Stomach (tissue), 9 donors: ENCODE results near the gene ZNF474. TPM values are rescaled to one million over a fixed set of nuclear protein-coding genes. Genes with fewer than 3 reads are reported as not detected.

Source experiments
- DNase-seq, 2 donors: peaks; one replicate each; pipeline versions ENCODE4 v3.0.0 to v3.0.0-alpha.2; 2013 to 2019
- H3K27ac ChIP-seq, 5 donors: fragments of 200-600 bp in 4 of 5; sonication (generic) in 4 of 5; one replicate each; pipeline ENCODE4 v1.5.1; 2013 to 2019; ENCODE audit warnings: mild to moderate bottlenecking in 1 of 5, moderate library complexity in 1 of 5
- H3K27me3 ChIP-seq, 3 donors: fragments of 200-600 bp; sonication (generic); one replicate each; pipeline ENCODE4 v1.5.1; 2017 to 2019; ENCODE audit warnings: mixed run types in 1 of 3
- H3K36me3 ChIP-seq, 4 donors: fragments of 200-600 bp; sonication (generic); 1 replicate in 3 of 4; 2 replicates in 1 of 4; pipeline ENCODE4 v1.5.1; 2016 to 2019
- H3K4me1 ChIP-seq, 4 donors: fragments of 200-600 bp; sonication (generic); one replicate each; pipeline ENCODE4 v1.5.1; 2016 to 2019
- H3K4me3 ChIP-seq, 4 donors: fragments of 200-600 bp; sonication (generic) in 3 of 4; one replicate each; pipeline ENCODE4 v1.5.1; 2016 to 2019; ENCODE audit warnings: mild to moderate bottlenecking in 1 of 4
- H3K9me3 ChIP-seq, 4 donors: fragments of 200-600 bp; sonication (generic); one replicate each; pipeline ENCODE4 v1.5.1; 2016 to 2019
- CTCF ChIP-seq, 7 experiments: fragments of 450-650 bp in 4 of 7; fragments of 200-600 bp in 3 of 7; sonication (generic) in 3 of 7; IDR thresholded peaks; one replicate each; pipeline ENCODE4 v1.5.1; 2016 to 2019; ENCODE audit warnings: antibody characterized with exemption in 7 of 7, control low read depth in 2 of 7, mild to moderate bottlenecking in 1 of 7
- EP300 ChIP-seq: sonication (generic); formaldehyde crosslinking; IDR thresholded peaks from one replicate; pipeline ENCODE4 v1.6.1; 2017; ENCODE audit warnings: antibody characterized with exemption
- POLR2A ChIP-seq, 4 donors: fragments of 450-650 bp; IDR thresholded peaks; one replicate each; pipeline ENCODE4 v1.6.1; 2016; ENCODE audit warnings: antibody characterized with exemption in 4 of 4, control low read depth in 2 of 4, mild to moderate bottlenecking in 1 of 4, moderate library complexity in 1 of 4
- POLR2AphosphoS5 ChIP-seq, 3 donors: sonication (generic); formaldehyde crosslinking; IDR thresholded peaks; one replicate each; pipeline ENCODE4 v1.6.1; 2016; ENCODE audit warnings: antibody characterized with exemption in 3 of 3
- WGBS, 5 donors: extraction: QIAGEN DNeasy Blood & Tissue Kit in 3 of 5; methylation state at CpG; one replicate each; pipeline versions ENCODE4 v1.1.5 to v1.1.7; 2013 to 2018; 5-methylcytosine and 5-hydroxymethylcytosine counted together
- intact Hi-C: fragments of 100-400 bp; cut with DNase I; formaldehyde crosslinking; loops from one replicate; pipeline ENCODE4 v1.15.1; 2023; ENCODE audit warnings: low total_unique reads
- polyA plus RNA-seq, 3 donors: library from polyadenylated mRNA; stranded (reverse); fragments of 200-250 nt; gene quantifications; one replicate each; pipeline ENCODE4 v1.2.3, GENCODE V29; 2013
- total RNA-seq, 5 donors: library from RNA; depleted of rRNA; stranded (reverse); fragments of >200 nt; gene quantifications; one replicate each; pipeline versions ENCODE4 v1.1.0 to v1.2.3, GENCODE V29; 2014 to 2016
- donor health status: healthy with polysubstance abuse.
- donor health status: Bipolar disorder and iron deficiency.
- donor health status: healthy.

The ZNF474 gene
- total and polyA plus RNA-seq, 8 donors: 0.08 to 0.37 TPM; not detected in 6

- Histone ChIP-seq H3K4me1 (no peaks in the 10 kb centered on the region), H3K4me3 (no peak overlapping the region), H3K27ac (no peak overlapping the region), H3K36me3 (no peaks in the 10 kb centered on the region), H3K27me3 (no peaks in the 10 kb centered on the region), H3K9me3 (no peaks in the 10 kb centered on the region)
- WGBS, 5 donors: 71 to 84% (median 79%) methylated on average over 3 of the region's 3 CpGs
- intact Hi-C loops: no loop called here
- no peak for DNase-seq
- no peak for TF ChIP-seq POLR2AphosphoS5 (IDR thresholded peaks at IDR 0.05)
- TF ChIP-seq CTCF (IDR thresholded peaks at IDR 0.05): no peak
- TF ChIP-seq POLR2A (IDR thresholded peaks at IDR 0.05): no peak
- no peak for TF ChIP-seq EP300
Observed at GRCh38 chr5:122138356-122138755, 9.0 kb downstream of the ZNF474 start.

DNA sequence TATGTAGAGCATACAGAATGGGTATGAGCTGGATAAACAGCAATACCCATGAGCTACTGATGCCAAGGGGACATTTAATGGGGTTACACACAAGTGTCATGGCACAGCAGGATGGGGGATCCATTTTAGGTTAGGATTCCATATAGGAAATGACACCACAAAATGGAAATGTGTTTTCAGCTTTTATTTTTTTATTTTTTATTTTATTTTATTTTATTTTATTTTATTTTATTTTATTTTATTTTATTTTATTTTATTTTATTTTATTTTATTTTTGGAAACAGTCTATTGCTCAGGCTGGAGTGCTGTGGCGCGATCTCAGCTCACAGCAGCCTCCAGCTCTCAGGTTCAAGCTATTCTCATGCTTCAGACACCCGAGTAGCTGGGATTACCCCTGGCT is 11.6 kb downstream of the ZNF474 start:
- no peak for DNase-seq
- Histone ChIP-seq H3K27ac (no peak overlapping the region), H3K4me3 (no peak overlapping the region), H3K36me3 (no peaks in the 10 kb centered on the region), H3K4me1 (no peaks in the 10 kb centered on the region), H3K9me3 (no peaks in the 10 kb centered on the region), H3K27me3 (no peaks in the 10 kb centered on the region)
- intact Hi-C loops: no loop called here
- 89 to 94% (median 89%) methylated on average over 3 of the region's 3 CpGs for WGBS, 5 donors
- TF ChIP-seq EP300 (no peak), CTCF (IDR thresholded peaks at IDR 0.05) (no peak), POLR2A (IDR thresholded peaks at IDR 0.05) (no peak), POLR2AphosphoS5 (IDR thresholded peaks at IDR 0.05) (no peak)

DNA sequence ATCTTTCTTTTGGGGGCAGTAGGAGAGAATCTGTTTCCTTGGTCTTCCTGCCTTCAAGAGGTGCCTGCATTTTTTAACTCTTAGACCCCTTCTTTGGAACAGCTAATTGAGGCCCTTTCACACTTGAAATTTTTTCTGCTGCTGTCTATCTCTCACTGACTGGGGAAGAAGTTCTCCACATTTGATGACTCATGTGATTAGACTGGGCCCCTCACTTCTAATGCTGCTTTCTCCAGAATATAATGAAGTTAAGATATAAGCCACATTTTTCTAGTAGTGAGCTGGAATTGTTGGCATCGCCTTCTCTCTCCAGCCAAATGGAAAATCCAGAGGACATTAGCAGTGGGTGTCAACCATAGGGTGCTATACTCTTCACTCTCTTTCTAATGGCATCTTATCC is 12.4 kb downstream of the ZNF474 start:
- WGBS, 5 donors: 81 to 98% (median 97%) methylated on average over 1 of the region's 1 CpG
- H3K4me1 ChIP-seq: no peaks in the 10 kb centered on the region
- no peaks in the 10 kb centered on the region for H3K9me3 ChIP-seq
- H3K27me3 ChIP-seq: no peaks in the 10 kb centered on the region
- no peak overlapping the region for H3K27ac ChIP-seq
- H3K4me3 ChIP-seq: no peak overlapping the region
- intact Hi-C loops: no loop called here
- DNase-seq: no peak
- no peaks in the 10 kb centered on the region for H3K36me3 ChIP-seq
- no peak for TF ChIP-seq EP300
- no peak for TF ChIP-seq POLR2A (IDR thresholded peaks at IDR 0.05)
- no peak for TF ChIP-seq POLR2AphosphoS5 (IDR thresholded peaks at IDR 0.05)
- TF ChIP-seq CTCF (IDR thresholded peaks at IDR 0.05): no peak

- no peaks in the 10 kb centered on the region for H3K27me3 ChIP-seq
- H3K4me3 ChIP-seq: no peak overlapping the region
- WGBS, 5 donors: 78 to 86% (median 82%) methylated on average over 6 of the region's 6 CpGs
- no peaks in the 10 kb centered on the region for H3K4me1 ChIP-seq
- intact Hi-C loops: no loop called here
- TF ChIP-seq POLR2AphosphoS5 (IDR thresholded peaks at IDR 0.05) (no peak), POLR2A (IDR thresholded peaks at IDR 0.05) (no peak), EP300 (no peak), CTCF (IDR thresholded peaks at IDR 0.05) (no peak)
- no peak for DNase-seq
- H3K9me3 ChIP-seq: no peaks in the 10 kb centered on the region
- H3K27ac ChIP-seq: no peak overlapping the region
- H3K36me3 ChIP-seq: no peaks in the 10 kb centered on the region
Observed at GRCh38 chr5:122142480-122143164, 13.3 kb downstream of the ZNF474 start.
